Hepatocyte (in vitro differentiated cells): Measurements from ENCODE around the gene DCAF6. TPM values are rescaled to one million over a fixed set of nuclear protein-coding genes. Genes with fewer than 3 reads are reported as not detected.
A peak's percentile ranks its signal among the peaks of the same experiment; 100 is the strongest.

Experiments
- DNase-seq: peaks from one replicate; pipeline ENCODE4 v3.0.0-alpha.2; 2016; ENCODE audit warnings: low spot score
- H2AFZ ChIP-seq: fragments of 200-600 bp; sonication (generic); 2 replicates; pipeline ENCODE4 v1.6.0; 2016; ENCODE audit warnings: antibody characterized with exemption, mild to moderate bottlenecking
- H3K27ac ChIP-seq: fragments of 200-600 bp; sonication (generic); 2 replicates; pipeline ENCODE4 v1.5.1; 2016; ENCODE audit warnings: mild to moderate bottlenecking
- H3K27me3 ChIP-seq: fragments of 200-600 bp; sonication (generic); 2 replicates; pipeline ENCODE4 v1.6.1; 2016
- H3K36me3 ChIP-seq: fragments of 200-600 bp; sonication (generic); replicated peaks from 2 replicates; pipeline ENCODE4 v1.5.1; 2016; ENCODE audit warnings: low read depth; ENCODE audit not compliant: insufficient read depth
- H3K4me1 ChIP-seq: fragments of 200-600 bp; sonication (generic); 2 replicates; pipeline ENCODE4 v1.5.1; 2016; ENCODE audit warnings: mild to moderate bottlenecking, moderate library complexity; ENCODE audit not compliant: insufficient read depth
- H3K4me2 ChIP-seq: fragments of 200-600 bp; sonication (generic); 2 replicates; pipeline ENCODE4 v1.6.0; 2016
- H3K4me3 ChIP-seq: fragments of 200-600 bp; sonication (generic); 2 replicates; pipeline ENCODE4 v1.5.1; 2016; ENCODE audit warnings: mild to moderate bottlenecking
- H3K79me2 ChIP-seq: fragments of 200-600 bp; sonication (generic); 2 replicates; pipeline ENCODE4 v1.6.0; 2017; ENCODE audit warnings: mild to moderate bottlenecking
- H3K9me2 ChIP-seq: fragments of 200-600 bp; sonication (generic); replicated peaks from 2 replicates; pipeline ENCODE4 v1.6.0; 2017; ENCODE audit warnings: mild to moderate bottlenecking; ENCODE audit not compliant: insufficient read depth
- H3K9me3 ChIP-seq: fragments of 200-600 bp; sonication (generic); 2 replicates; pipeline ENCODE4 v1.5.1; 2016; ENCODE audit warnings: low read depth, mild to moderate bottlenecking
- H4K20me1 ChIP-seq: fragments of 200-600 bp; sonication (generic); 2 replicates; pipeline ENCODE4 v1.6.0; 2016; ENCODE audit warnings: mild to moderate bottlenecking; ENCODE audit not compliant: insufficient read depth, poor library complexity, severe bottlenecking
- EZH2 ChIP-seq: fragments of 200-600 bp; sonication (generic); IDR thresholded peaks from 2 replicates; pipeline ENCODE4 v1.6.1; 2016; ENCODE audit warnings: antibody characterized with exemption, mild to moderate bottlenecking, borderline replicate concordance
- EZH2phosphoT487 ChIP-seq: fragments of 200-600 bp; sonication (generic); IDR thresholded peaks from one replicate; pipeline ENCODE4 v1.6.1; 2018; ENCODE audit warnings: antibody characterized with exemption, mild to moderate bottlenecking, low read depth, moderate library complexity; ENCODE audit not compliant: unreplicated experiment, severe bottlenecking
- WGBS: methylation state at CpG from one replicate; pipeline ENCODE4 v1.1.6; 2016; ENCODE audit warnings: low lambda C conversion rate; ENCODE audit errors: missing lambda C conversion rate; 5-methylcytosine and 5-hydroxymethylcytosine counted together
- polyA plus RNA-seq: library from polyadenylated mRNA; unstranded; fragments of >200 nt; fragmentation: Nextera tagmentation; extraction: Ambion mirVana; gene quantifications from 2 replicates; pipeline ENCODE4 v1.2.1, GENCODE V29; 2016
- total RNA-seq: library from RNA; depleted of rRNA; stranded (reverse); fragments of >200 nt; gene quantifications from 2 replicates; pipeline ENCODE4 v1.2.3, GENCODE V29; 2014
- TF ChIP-seq, protein P1 (sequence below): fragments of 200-600 bp; sonication (generic); IDR thresholded peaks from 2 replicates; pipeline ENCODE4 v1.5.1; 2016; ENCODE audit warnings: antibody characterized with exemption, mild to moderate bottlenecking; ENCODE audit not compliant: poor library complexity

The DCAF6 gene
- total and polyA plus RNA-seq, 2 experiments from 2014 or later: 62.7 to 69.4 TPM

DNA sequence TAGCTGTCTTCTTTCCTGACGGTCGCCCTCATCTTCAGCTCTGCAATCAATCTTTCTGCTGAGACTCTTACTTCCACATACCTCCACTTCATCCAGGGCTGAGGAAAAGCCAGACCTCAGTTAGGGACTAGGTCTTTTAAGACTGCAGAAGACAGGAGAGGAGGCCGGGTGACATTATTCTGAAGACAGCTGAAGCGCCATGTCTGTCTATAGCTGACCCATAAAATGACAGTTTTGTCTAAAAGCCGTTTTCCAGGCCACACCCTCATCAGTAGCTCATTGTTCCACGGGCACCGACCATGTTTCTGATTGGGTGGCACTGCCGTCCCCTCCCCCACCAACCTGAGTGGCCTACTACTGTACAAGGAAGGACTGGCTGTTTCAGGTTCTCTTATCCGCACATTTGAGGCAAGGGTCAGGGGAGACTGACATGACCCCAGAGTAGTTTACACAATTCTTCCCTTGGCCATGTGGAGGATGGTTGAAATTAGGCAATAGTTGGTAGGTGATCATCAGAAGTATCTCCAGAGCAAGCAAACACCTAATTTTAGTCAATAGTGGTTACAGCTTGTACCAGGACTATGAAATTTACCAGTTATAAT is 22.5 kb upstream of the DCAF6 start, which contains the start of gene ADCY10:
Gene ADCY10 (minus strand): TSS at position 240 of the 602 bp plus-strand sequence. CDS start 8,994 bp downstream, outside the sequence.
- H3K4me1 ChIP-seq: peaks cover 8% of the 10 kb centered on the region
- no peak within 1 kb of the TSS for H3K4me2 ChIP-seq
- WGBS: 86% methylated on average over 9 of the region's 9 CpGs
- no peaks in the 10 kb centered on the region for H3K27me3 ChIP-seq
- peaks cover 6% of the 10 kb centered on the region for H3K79me2 ChIP-seq
- no peak within 1 kb of the TSS for H2AFZ ChIP-seq
- DNase-seq: peak; percentile 35
- H3K9me3 ChIP-seq: no peaks in the 10 kb centered on the region
- no peak within 1 kb of the TSS for H3K4me3 ChIP-seq
- H4K20me1 ChIP-seq: no peaks in the 10 kb centered on the region
- no peaks in the 10 kb centered on the region for H3K9me2 ChIP-seq
- no peaks in the 10 kb centered on the region for H3K36me3 ChIP-seq
- TF ChIP-seq EZH2phosphoT487 (no peak), EZH2 (no peak)
- TF ChIP-seq, protein P1, sequence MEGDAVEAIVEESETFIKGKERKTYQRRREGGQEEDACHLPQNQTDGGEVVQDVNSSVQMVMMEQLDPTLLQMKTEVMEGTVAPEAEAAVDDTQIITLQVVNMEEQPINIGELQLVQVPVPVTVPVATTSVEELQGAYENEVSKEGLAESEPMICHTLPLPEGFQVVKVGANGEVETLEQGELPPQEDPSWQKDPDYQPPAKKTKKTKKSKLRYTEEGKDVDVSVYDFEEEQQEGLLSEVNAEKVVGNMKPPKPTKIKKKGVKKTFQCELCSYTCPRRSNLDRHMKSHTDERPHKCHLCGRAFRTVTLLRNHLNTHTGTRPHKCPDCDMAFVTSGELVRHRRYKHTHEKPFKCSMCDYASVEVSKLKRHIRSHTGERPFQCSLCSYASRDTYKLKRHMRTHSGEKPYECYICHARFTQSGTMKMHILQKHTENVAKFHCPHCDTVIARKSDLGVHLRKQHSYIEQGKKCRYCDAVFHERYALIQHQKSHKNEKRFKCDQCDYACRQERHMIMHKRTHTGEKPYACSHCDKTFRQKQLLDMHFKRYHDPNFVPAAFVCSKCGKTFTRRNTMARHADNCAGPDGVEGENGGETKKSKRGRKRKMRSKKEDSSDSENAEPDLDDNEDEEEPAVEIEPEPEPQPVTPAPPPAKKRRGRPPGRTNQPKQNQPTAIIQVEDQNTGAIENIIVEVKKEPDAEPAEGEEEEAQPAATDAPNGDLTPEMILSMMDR: no peak
- no peak within 1 kb of the TSS for H3K27ac ChIP-seq

DNA sequence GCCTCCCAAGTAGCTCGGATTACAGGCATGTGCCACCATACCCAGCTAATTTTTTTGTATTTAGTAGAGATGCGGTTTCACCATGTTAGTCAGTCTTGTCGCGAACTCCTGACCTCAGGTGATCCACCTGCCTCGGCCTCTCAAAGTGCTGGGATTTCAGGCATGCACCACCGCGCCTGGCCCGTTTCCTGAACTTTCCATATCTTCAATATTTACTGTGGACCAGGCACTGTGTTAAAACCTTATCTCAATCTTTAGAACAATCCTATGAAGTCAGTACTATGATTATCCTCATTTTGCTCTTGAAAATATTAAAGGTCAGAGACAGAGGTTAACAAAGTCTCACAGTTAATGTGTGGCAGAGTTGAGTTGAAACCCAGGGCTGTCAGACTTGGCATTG is 20.9 kb upstream of the DCAF6 start:
- no peak overlapping the region for H3K4me3 ChIP-seq
- TF ChIP-seq EZH2 (no peak), EZH2phosphoT487 (no peak)
- TF ChIP-seq, protein P1: no peak
- no peaks in the 10 kb centered on the region for H3K9me3 ChIP-seq
- H3K9me2 ChIP-seq: no peaks in the 10 kb centered on the region
- peaks cover 8% of the 10 kb centered on the region for H3K4me1 ChIP-seq
- no peaks in the 10 kb centered on the region for H3K36me3 ChIP-seq
- no peak for DNase-seq
- H3K79me2 ChIP-seq: peaks cover 21% of the 10 kb centered on the region
- H3K4me2 ChIP-seq: no peak overlapping the region
- WGBS: 81% methylated on average over 8 of the region's 8 CpGs
- H3K27me3 ChIP-seq: no peaks in the 10 kb centered on the region
- H3K27ac ChIP-seq: peak overlapping the region; percentile 72
- no peak overlapping the region for H2AFZ ChIP-seq
- H4K20me1 ChIP-seq: no peaks in the 10 kb centered on the region

DNA sequence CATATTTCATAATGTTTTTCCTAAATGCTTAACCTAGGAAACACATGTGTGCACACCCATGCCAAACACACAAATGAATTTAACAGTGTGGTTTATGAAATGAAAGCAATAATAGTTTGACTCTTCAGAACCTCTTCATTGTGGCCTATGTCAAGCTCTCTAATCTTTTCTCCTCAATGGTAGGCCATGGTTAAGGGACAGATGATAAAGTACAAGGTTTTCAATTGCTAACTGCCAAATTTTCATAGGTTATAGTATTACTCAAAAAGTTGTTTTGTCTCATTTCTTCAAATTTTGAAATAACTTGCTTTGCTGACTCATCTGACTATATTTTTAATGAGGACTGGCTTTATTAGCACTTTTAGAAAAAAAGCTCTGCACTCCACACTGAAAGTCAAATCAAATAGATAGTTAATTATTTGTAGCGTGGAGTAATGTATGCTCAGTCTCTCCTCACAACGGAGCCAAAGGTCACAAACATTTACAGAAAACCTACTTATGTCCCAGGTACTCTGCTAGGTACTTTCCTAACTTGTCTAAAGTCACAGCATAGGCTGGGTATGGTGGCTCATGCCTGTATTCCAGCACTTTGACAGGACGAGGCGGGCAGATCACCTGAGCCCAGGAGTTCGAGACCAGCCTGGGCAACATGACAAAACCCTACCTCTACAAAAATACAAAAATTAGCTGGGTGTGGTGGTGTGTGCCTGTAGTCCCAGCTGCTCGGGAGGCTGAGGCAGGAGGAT is 19.5 kb upstream of the DCAF6 start:
- Histone ChIP-seq H3K9me3 (no peaks in the 10 kb centered on the region), H3K4me1 (peaks cover 5% of the 10 kb centered on the region), H3K79me2 (peaks cover 34% of the 10 kb centered on the region), H3K4me3 (no peak overlapping the region), H3K36me3 (no peaks in the 10 kb centered on the region), H3K27me3 (no peaks in the 10 kb centered on the region), H3K4me2 (no peak overlapping the region), H3K27ac (peak overlapping the region; percentile 72), H2AFZ (no peak overlapping the region), H4K20me1 (no peaks in the 10 kb centered on the region), H3K9me2 (no peaks in the 10 kb centered on the region)
- 65% methylated on average over 6 of the region's 6 CpGs for WGBS
- TF ChIP-seq EZH2phosphoT487: no peak
- no peak for TF ChIP-seq EZH2
- TF ChIP-seq, protein P1: no peak
- peak; percentile 53 for DNase-seq
